ENCODE measurements around the gene MEGF11.

The MEGF11 gene

GRCh38 chr15:65902373-65902772 lies 351.2 kb downstream of the MEGF11 start:
- DNase-seq (ENCODE audit: extremely low spot score): peak; percentile 69
- ChIA-PET POLR2A (no interaction called here), CTCF (interaction anchor here (0.8 to 7.1 kb wide), 4 partner anchors 15 to 271 kb away, joined by 3 to 43 read pairs (median 6); no protein-coding TSS in a partner anchor)
- TF ChIP-seq CTCF (IDR thresholded peaks at IDR 0.05; ENCODE audit: control extremely low read depth, extremely low read depth, low read depth, missing control alignments): no peak

GRCh38 chr15:65901836-65902235 lies 351.7 kb downstream of the MEGF11 start:
- no peak for TF ChIP-seq CTCF (IDR thresholded peaks at IDR 0.05; ENCODE audit: control extremely low read depth, extremely low read depth, low read depth, missing control alignments)
- POLR2A ChIA-PET: interaction anchor here (0.5 kb wide), 1 partner anchor 385 kb away, joined by 6 read pairs; no protein-coding TSS in a partner anchor
- DNase-seq (ENCODE audit: extremely low spot score): no peak
- CTCF ChIA-PET: interaction anchor here (0.8 to 7.1 kb wide), 4 partner anchors 15 to 271 kb away, joined by 3 to 43 read pairs (median 6); no protein-coding TSS in a partner anchor

GRCh38 chr15:65901336-65901735 lies 352.2 kb downstream of the MEGF11 start:
- TF ChIP-seq CTCF (IDR thresholded peaks at IDR 0.05; ENCODE audit: control extremely low read depth, extremely low read depth, low read depth, missing control alignments): no peak
- CTCF ChIA-PET: interaction anchor here (0.8 to 1.6 kb wide), 4 partner anchors 20 to 270 kb away, joined by 3 to 9 read pairs (median 3); no protein-coding TSS in a partner anchor
- no peak for DNase-seq (ENCODE audit: extremely low spot score)
- POLR2A ChIA-PET: interaction anchor here (0.5 kb wide), 1 partner anchor 384 kb away, joined by 6 read pairs; no protein-coding TSS in a partner anchor

GRCh38 chr15:65900488-65900887 lies 353.1 kb downstream of the MEGF11 start:
- CTCF ChIA-PET: interaction anchor here (0.9 to 1.6 kb wide), 2 partner anchors 19 to 25 kb away, joined by 3 to 5 read pairs; no protein-coding TSS in a partner anchor

GRCh38 chr15:65896236-65896635 lies 357.3 kb downstream of the MEGF11 start:
- TF ChIP-seq CTCF (IDR thresholded peaks at IDR 0.05; ENCODE audit: control extremely low read depth, extremely low read depth, low read depth, missing control alignments): no peak
- DNase-seq (ENCODE audit: extremely low spot score): no peak
- ChIA-PET POLR2A (no interaction called here), CTCF (interaction anchor here (0.9 to 1.3 kb wide), 3 partner anchors 21 to 258 kb away, joined by 3 read pairs; partner anchors contain the start of gene RAB11A)

More at GRCh38 chr15:65900488-65900887, 353.1 kb downstream of the MEGF11 start:
- POLR2A ChIA-PET: no interaction called here
- no peak for TF ChIP-seq CTCF (IDR thresholded peaks at IDR 0.05; ENCODE audit: control extremely low read depth, extremely low read depth, low read depth, missing control alignments)
- no peak for DNase-seq (ENCODE audit: extremely low spot score)

- ChIA-PET POLR2A (no interaction called here), CTCF (interaction anchor here (1.1 to 1.2 kb wide), 2 partner anchors 15 to 23 kb away, joined by 3 to 4 read pairs; no protein-coding TSS in a partner anchor)
- DNase-seq (ENCODE audit: extremely low spot score): no peak
- no peak for TF ChIP-seq CTCF (IDR thresholded peaks at IDR 0.05; ENCODE audit: control extremely low read depth, extremely low read depth, low read depth, missing control alignments)
Observed at GRCh38 chr15:65893060-65893459, 360.5 kb downstream of the MEGF11 start.
